Endothelial cell of hepatic sinusoid (primary cell): ENCODE measurements around the gene PHLDA2.

Experiments
- in situ Hi-C: cut with HindIII; loops from 2 replicates; pipeline ENCODE4 v1.10.0; 2017; ENCODE audit warnings: low sequenced_read_pairs

Gene PHLDA2

GRCh38 chr11:2931420-2931746, 2.2 kb upstream of the PHLDA2 start:
- in situ Hi-C loops, result no loop called here

GRCh38 chr11:2930704-2931419, 1.6 kb upstream of the PHLDA2 start:
- in situ Hi-C loops, result no loop called here

GRCh38 chr11:2929950-2930703, 907 bp upstream of the PHLDA2 start:
- in situ Hi-C loops, result no loop called here

- in situ Hi-C loops, result no loop called here
Measured at GRCh38 chr11:2929531-2929949, 320 bp upstream of the PHLDA2 start.

GRCh38 chr11:2927851-2928604, 1.2 kb downstream of the PHLDA2 start:
- in situ Hi-C loops, result no loop called here

GRCh38 chr11:2927121-2927800, 2.0 kb downstream of the PHLDA2 start:
- in situ Hi-C loops, result no loop called here

GRCh38 chr11:2926611-2927051, 2.6 kb downstream of the PHLDA2 start:
- in situ Hi-C loops, result no loop called here

GRCh38 chr11:2924821-2925675, 4.2 kb downstream of the PHLDA2 start:
- in situ Hi-C loops, result no loop called here

- in situ Hi-C loops, result no loop called here
Measured at GRCh38 chr11:2924381-2924780, 4.8 kb downstream of the PHLDA2 start.

GRCh38 chr11:2923446-2924375, 5.5 kb downstream of the PHLDA2 start:
- in situ Hi-C loops, result no loop called here

- in situ Hi-C loops, result no loop called here
Measured at GRCh38 chr11:2922655-2923054, 6.6 kb downstream of the PHLDA2 start.

- in situ Hi-C loops, result no loop called here
Measured at GRCh38 chr11:2921742-2922493, 7.3 kb downstream of the PHLDA2 start.

GRCh38 chr11:2921261-2921660, 8.0 kb downstream of the PHLDA2 start:
- in situ Hi-C loops, result no loop called here

GRCh38 chr11:2920343-2920742, 8.9 kb downstream of the PHLDA2 start:
- in situ Hi-C loops, result no loop called here

- in situ Hi-C loops, result no loop called here
Measured at GRCh38 chr11:2919837-2920236, 9.4 kb downstream of the PHLDA2 start.

GRCh38 chr11:2919188-2919587, 10.0 kb downstream of the PHLDA2 start:
- in situ Hi-C loops, result no loop called here

- in situ Hi-C loops, result no loop called here
Measured at GRCh38 chr11:2917842-2918490, 11.3 kb downstream of the PHLDA2 start.
